ENCODE data around the gene ITFG1. TPM values are rescaled to one million over a fixed set of nuclear protein-coding genes. Genes with fewer than 3 reads are reported as not detected.
A peak's percentile ranks its signal among the peaks of the same experiment; 100 is the strongest.

Gene ITFG1
- total RNA-seq, 1 donor from 2014 or later = 66.3 TPM

GRCh38 chr16:47250983-47251382, 209.9 kb downstream of the ITFG1 start:
- TF ChIP-seq CTCF (IDR thresholded peaks at IDR 0.05; ENCODE audit: unreplicated experiment) = no peak
- Mint-ChIP-seq H3K4me3 (ENCODE audit: unreplicated experiment) (no peak overlapping the region), H3K27ac (ENCODE audit: unreplicated experiment) (no peak overlapping the region), H3K4me1 (ENCODE audit: unreplicated experiment) (peaks cover 6% of the 10 kb centered on the region), H3K36me3 (ENCODE audit: low read depth, unreplicated experiment) (no peaks in the 10 kb centered on the region), H3K27me3 (ENCODE audit: unreplicated experiment) (no peaks in the 10 kb centered on the region), H3K9me3 (ENCODE audit: unreplicated experiment) (no peaks in the 10 kb centered on the region)
- DNase-seq (ENCODE audit: low spot score) = no peak

- no peak for DNase-seq (ENCODE audit: low spot score)
- no peaks in the 10 kb centered on the region for H3K9me3 Mint-ChIP-seq (ENCODE audit: unreplicated experiment)
- no peak for TF ChIP-seq CTCF (IDR thresholded peaks at IDR 0.05; ENCODE audit: unreplicated experiment)
- H3K27me3 Mint-ChIP-seq (ENCODE audit: unreplicated experiment) = no peaks in the 10 kb centered on the region
- H3K4me3 Mint-ChIP-seq (ENCODE audit: unreplicated experiment) = no peak overlapping the region
- H3K4me1 Mint-ChIP-seq (ENCODE audit: unreplicated experiment) = peaks cover 6% of the 10 kb centered on the region
- no peaks in the 10 kb centered on the region for H3K36me3 Mint-ChIP-seq (ENCODE audit: low read depth, unreplicated experiment)
- H3K27ac Mint-ChIP-seq (ENCODE audit: unreplicated experiment) = no peak overlapping the region
Measured at GRCh38 chr16:47247690-47248089, 213.2 kb downstream of the ITFG1 start.

GRCh38 chr16:47244206-47244605, 216.7 kb downstream of the ITFG1 start:
- Mint-ChIP-seq H3K4me3 (ENCODE audit: unreplicated experiment) (no peak overlapping the region), H3K4me1 (ENCODE audit: unreplicated experiment) (no peaks in the 10 kb centered on the region), H3K36me3 (ENCODE audit: low read depth, unreplicated experiment) (no peaks in the 10 kb centered on the region), H3K27ac (ENCODE audit: unreplicated experiment) (no peak overlapping the region), H3K9me3 (ENCODE audit: unreplicated experiment) (no peaks in the 10 kb centered on the region), H3K27me3 (ENCODE audit: unreplicated experiment) (no peaks in the 10 kb centered on the region)
- no peak for DNase-seq (ENCODE audit: low spot score)
- TF ChIP-seq CTCF (IDR thresholded peaks at IDR 0.05; ENCODE audit: unreplicated experiment) = no peak

- no peak for TF ChIP-seq CTCF (IDR thresholded peaks at IDR 0.05; ENCODE audit: unreplicated experiment)
- no peaks in the 10 kb centered on the region for H3K27me3 Mint-ChIP-seq (ENCODE audit: unreplicated experiment)
Measured at GRCh38 chr16:47241061-47241460, 219.8 kb downstream of the ITFG1 start.

GRCh38 chr16:47236716-47237115, 224.1 kb downstream of the ITFG1 start:
- Mint-ChIP-seq H3K27me3 (ENCODE audit: unreplicated experiment) (no peaks in the 10 kb centered on the region), H3K36me3 (ENCODE audit: low read depth, unreplicated experiment) (peaks cover 8% of the 10 kb centered on the region), H3K27ac (ENCODE audit: unreplicated experiment) (no peak overlapping the region), H3K9me3 (ENCODE audit: unreplicated experiment) (no peaks in the 10 kb centered on the region), H3K4me1 (ENCODE audit: unreplicated experiment) (no peaks in the 10 kb centered on the region), H3K4me3 (ENCODE audit: unreplicated experiment) (peak overlapping the region; percentile 18)
- TF ChIP-seq CTCF (IDR thresholded peaks at IDR 0.05; ENCODE audit: unreplicated experiment) = no peak
- DNase-seq (ENCODE audit: low spot score) = no peak

More at GRCh38 chr16:47241061-47241460, 219.8 kb downstream of the ITFG1 start:
- Mint-ChIP-seq H3K36me3 (ENCODE audit: low read depth, unreplicated experiment) (peaks cover 4% of the 10 kb centered on the region), H3K4me3 (ENCODE audit: unreplicated experiment) (no peak overlapping the region), H3K27ac (ENCODE audit: unreplicated experiment) (no peak overlapping the region), H3K9me3 (ENCODE audit: unreplicated experiment) (no peaks in the 10 kb centered on the region), H3K4me1 (ENCODE audit: unreplicated experiment) (no peaks in the 10 kb centered on the region)
- no peak for DNase-seq (ENCODE audit: low spot score)
